Heart left ventricle (tissue), 16 donors: ENCODE results near the gene PRKCB. TPM values are rescaled to one million over a fixed set of nuclear protein-coding genes. Genes with fewer than 3 reads are reported as not detected.
A peak's percentile ranks its signal among the peaks of the same experiment; 100 is the strongest.

ENCODE experiments used
- ATAC-seq, 4 donors: fragments of 200-7000 bp; cut with Tn5 transposase; one replicate each; pipeline ENCODE4 v1.9.1; 2020 to 2022; ENCODE audit warnings: moderate library complexity in 4 of 4, mild to moderate bottlenecking in 3 of 4, moderate number of reproducible peaks in 1 of 4
- DNase-seq, 5 donors: peaks; one replicate each; pipeline ENCODE4 v3.0.0-alpha.2; 2020
- H3K27ac ChIP-seq, 12 donors: fragments of 200-600 bp; sonication (generic) in 4 of 12; one replicate each; pipeline versions ENCODE4 v1.5.0 to v1.8.0; 2016 to 2022; ENCODE audit warnings: mild to moderate bottlenecking in 2 of 12
- H3K27me3 ChIP-seq, 9 donors: fragments of 200-600 bp; sonication (generic) in 2 of 9; one replicate each; pipeline versions ENCODE4 v1.5.1 to v1.8.0; 2016 to 2022; ENCODE audit warnings: mild to moderate bottlenecking in 3 of 9
- H3K36me3 ChIP-seq, 9 donors: fragments of 200-600 bp; sonication (generic) in 2 of 9; one replicate each; pipeline versions ENCODE4 v1.5.0 to v1.8.0; 2018 to 2022; ENCODE audit warnings: mild to moderate bottlenecking in 2 of 9
- H3K4me1 ChIP-seq, 12 donors: fragments of 200-600 bp; sonication (generic) in 4 of 12; one replicate each; pipeline versions ENCODE4 v1.5.0 to v1.8.0; 2016 to 2022; ENCODE audit warnings: mild to moderate bottlenecking in 3 of 12
- H3K4me3 ChIP-seq, 12 donors: fragments of 200-600 bp; sonication (generic) in 4 of 12; one replicate each; pipeline versions ENCODE4 v1.5.0 to v1.8.0; 2017 to 2022; ENCODE audit warnings: mild to moderate bottlenecking in 9 of 12, moderate library complexity in 4 of 12
- H3K9me3 ChIP-seq, 12 donors: fragments of 200-600 bp; sonication (generic) in 4 of 12; one replicate each; pipeline versions ENCODE4 v1.5.0 to v1.8.0; 2016 to 2022; ENCODE audit warnings: mild to moderate bottlenecking in 1 of 12
- POLR2A ChIP-seq, 2 donors: fragments of 450-650 bp; IDR thresholded peaks; one replicate each; pipeline ENCODE4 v1.6.1; 2017; ENCODE audit warnings: antibody characterized with exemption in 2 of 2, mild to moderate bottlenecking in 2 of 2, moderate library complexity in 2 of 2
- WGBS, 4 donors: extraction: QIAGEN DNeasy Blood & Tissue Kit in 2 of 4; methylation state at CpG; one replicate each; pipeline versions ENCODE4 v1.1.5 to v1.1.7; 2013 to 2018; 5-methylcytosine and 5-hydroxymethylcytosine counted together
- intact Hi-C, 10 donors: fragments of 100-400 bp; cut with DNase I; formaldehyde crosslinking; loops; one replicate each; pipeline versions ENCODE4 v1.11.1 to v1.14.2; 2022
- polyA plus RNA-seq, 2 donors: library from polyadenylated mRNA; stranded (reverse); fragments of 200-250 nt; gene quantifications; one replicate each; pipeline ENCODE4 v1.2.3, GENCODE V29; 2013
- total RNA-seq, 9 donors: library from RNA; depleted of rRNA in 2 of 9; stranded (reverse); fragments of >200 nt in 2 of 9; fragmentation: NEBNext Ultra II Directional in 3 of 9; extraction: Animal tissue kit (Norgen Biotek cat#: 25700) in 3 of 9; gene quantifications; one replicate each; pipeline versions ENCODE4 v1.1.0 to v1.2.4, GENCODE V29; 2016 to 2023
- TF ChIP-seq, protein P1 (sequence below), 12 donors: fragments of 200-600 bp; sonication (generic) in 4 of 12; IDR thresholded peaks; one replicate each; pipeline versions ENCODE4 v1.5.0 to v1.8.0; 2018 to 2022; ENCODE audit warnings: antibody characterized with exemption in 12 of 12, mild to moderate bottlenecking in 5 of 12
- donor health status: ischemic (EF 13 %, LVEDD 7.1; RV severe dilation, severe dysfunction).
- donor health status: healthy with polysubstance abuse.
- donor health status: DM: no; HTN: yes; CAD: no.
- donor health status: DM: no; HTN: no; CAD: no.
- donor health status: ischemic (EF 25% LVEDD 6.9; RV normal size, moderate dysfunction).
- donor health status: ischemic (EF 25% LVEDD 5.7; RV mildly dilated, moderate dysfunction).
- donor health status: healthy.
- donor health status: DM: yes; HTN: yes; CAD: no.
- donor health status: ischemic (EF 35%, LVEDD 5.7; RV mildly dilated, moderate dysfunction).
- donor health status: nonischemic (EF 11% LVEDD 7.7; RV severe dilation, severe dysfunction).
- donor health status: DM: yes; HTN: yes; CAD: no.
- donor health status: PGD.
- donor health status: ischemic (EF 29% LVEDD 5.4; RV normal size, mild dysfunction).
- donor health status: nonischemic (EF 23%, LVEDD 6.1; RV moderate dilation, normal function).

Gene PRKCB
- total and polyA plus RNA-seq, 11 donors, result 0.30 to 18.4 (median 1.7) TPM

GRCh38 chr16:23879735-23880373 is 44.1 kb downstream of the PRKCB start:
- Histone ChIP-seq H3K9me3 (no peaks in the 10 kb centered on the region), H3K27me3 (peaks cover 0 to 4% (median 0%) of the 10 kb centered on the region in 9 donors), H3K4me3 (no peak overlapping the region), H3K27ac (peak overlapping the region in 1 of 12 donors; percentile 43), H3K4me1 (peaks cover 0 to 60% (median 0%) of the 10 kb centered on the region in 12 donors), H3K36me3 (no peaks in the 10 kb centered on the region)
- no peak for TF ChIP-seq POLR2A (IDR thresholded peaks at IDR 0.05)
- TF ChIP-seq, protein P1, sequence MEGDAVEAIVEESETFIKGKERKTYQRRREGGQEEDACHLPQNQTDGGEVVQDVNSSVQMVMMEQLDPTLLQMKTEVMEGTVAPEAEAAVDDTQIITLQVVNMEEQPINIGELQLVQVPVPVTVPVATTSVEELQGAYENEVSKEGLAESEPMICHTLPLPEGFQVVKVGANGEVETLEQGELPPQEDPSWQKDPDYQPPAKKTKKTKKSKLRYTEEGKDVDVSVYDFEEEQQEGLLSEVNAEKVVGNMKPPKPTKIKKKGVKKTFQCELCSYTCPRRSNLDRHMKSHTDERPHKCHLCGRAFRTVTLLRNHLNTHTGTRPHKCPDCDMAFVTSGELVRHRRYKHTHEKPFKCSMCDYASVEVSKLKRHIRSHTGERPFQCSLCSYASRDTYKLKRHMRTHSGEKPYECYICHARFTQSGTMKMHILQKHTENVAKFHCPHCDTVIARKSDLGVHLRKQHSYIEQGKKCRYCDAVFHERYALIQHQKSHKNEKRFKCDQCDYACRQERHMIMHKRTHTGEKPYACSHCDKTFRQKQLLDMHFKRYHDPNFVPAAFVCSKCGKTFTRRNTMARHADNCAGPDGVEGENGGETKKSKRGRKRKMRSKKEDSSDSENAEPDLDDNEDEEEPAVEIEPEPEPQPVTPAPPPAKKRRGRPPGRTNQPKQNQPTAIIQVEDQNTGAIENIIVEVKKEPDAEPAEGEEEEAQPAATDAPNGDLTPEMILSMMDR (IDR thresholded peaks at IDR 0.05), result no peak
- no peak for DNase-seq
- intact Hi-C loops, result loop anchor here in 1 of 10 donors (10.0 kb wide), 1 partner anchor 95 kb away; no protein-coding TSS in a partner anchor
- WGBS, 4 donors, result 89 to 91% (median 90%) methylated on average over 9 of the region's 9 CpGs
- ATAC-seq, result no peak

DNA sequence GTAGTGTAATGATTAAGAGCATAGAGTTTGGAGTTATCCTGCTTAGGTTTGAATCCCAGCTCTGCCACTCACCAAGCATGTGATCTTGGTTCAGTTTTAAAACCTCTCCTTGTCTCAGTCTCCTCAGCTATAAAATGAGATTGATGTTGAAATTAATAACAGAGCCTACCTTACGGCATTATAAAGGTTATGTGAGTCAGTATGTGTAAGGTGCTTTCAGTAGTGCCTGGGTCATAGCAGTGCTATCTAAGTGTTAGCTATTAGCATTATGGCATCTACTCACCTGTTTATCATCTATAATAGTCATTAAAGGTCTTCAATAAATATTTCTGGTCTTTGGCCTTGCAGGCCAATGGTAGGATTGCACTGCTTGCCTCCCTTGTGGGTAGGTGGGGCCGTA is 53.4 kb downstream of the PRKCB start:
- no peak for TF ChIP-seq POLR2A (IDR thresholded peaks at IDR 0.05)
- TF ChIP-seq, protein P1 (IDR thresholded peaks at IDR 0.05), result no peak
- H3K4me3 ChIP-seq, result no peak overlapping the region
- no peak for ATAC-seq
- 65 to 92% (median 89%) methylated on average over 2 of the region's 2 CpGs for WGBS, 4 donors
- intact Hi-C loops, result loop anchor here in 1 of 10 donors (10.0 kb wide), 1 partner anchor 86 kb away; no protein-coding TSS in a partner anchor
- DNase-seq, result no peak
- H3K9me3 ChIP-seq, result no peaks in the 10 kb centered on the region
- peaks cover 0 to 5% (median 0%) of the 10 kb centered on the region in 12 donors for H3K4me1 ChIP-seq
- peaks cover 0 to 6% (median 0%) of the 10 kb centered on the region in 9 donors for H3K27me3 ChIP-seq
- H3K27ac ChIP-seq, result no peak overlapping the region
- no peaks in the 10 kb centered on the region for H3K36me3 ChIP-seq

- no peak for DNase-seq
- TF ChIP-seq, protein P1 (IDR thresholded peaks at IDR 0.05), result no peak
- TF ChIP-seq POLR2A (IDR thresholded peaks at IDR 0.05), result no peak
- Histone ChIP-seq H3K27me3 (peaks cover 0 to 6% (median 0%) of the 10 kb centered on the region in 9 donors), H3K4me1 (peaks cover 0 to 7% (median 0%) of the 10 kb centered on the region in 12 donors), H3K36me3 (no peaks in the 10 kb centered on the region), H3K4me3 (no peak overlapping the region), H3K27ac (no peak overlapping the region), H3K9me3 (no peaks in the 10 kb centered on the region)
- 83 to 100% (median 90%) methylated on average over 1 of the region's 1 CpG for WGBS, 4 donors
- intact Hi-C loops, result loop anchor here in 1 of 10 donors (2.0 kb wide), 1 partner anchor 13 kb away; no protein-coding TSS in a partner anchor
- no peak for ATAC-seq
These were observed 58.2 kb downstream of the PRKCB start for GRCh38 chr16:23893986-23894385.

DNA sequence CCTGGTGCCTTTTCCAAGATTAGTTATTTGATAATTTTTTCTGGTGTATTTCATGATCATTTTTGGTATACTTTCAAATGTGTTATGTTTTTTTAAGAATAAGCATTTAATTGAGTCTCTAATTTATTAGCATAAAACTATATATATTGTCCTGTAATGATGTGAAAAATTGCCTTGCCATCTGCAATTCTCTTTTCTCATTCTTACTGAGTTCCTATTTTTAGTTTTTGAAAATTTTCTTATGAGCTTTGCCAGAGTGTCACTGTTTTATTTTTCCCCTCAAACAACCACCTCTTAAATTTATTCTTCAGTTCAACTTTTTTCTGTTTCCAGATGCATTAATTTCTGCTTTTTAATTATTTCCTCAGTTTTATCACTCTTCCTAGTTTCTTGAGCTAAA is 59.3 kb downstream of the PRKCB start:
- no peak for ATAC-seq
- intact Hi-C loops, result no loop called here
- H3K27ac ChIP-seq, result no peak overlapping the region

More for the DNA sequence above, 59.3 kb downstream of the PRKCB start:
- DNase-seq, result no peak
- Histone ChIP-seq H3K4me3 (no peak overlapping the region), H3K36me3 (no peaks in the 10 kb centered on the region), H3K4me1 (peaks cover 0 to 7% (median 0%) of the 10 kb centered on the region in 12 donors), H3K27me3 (peaks cover 0 to 5% (median 0%) of the 10 kb centered on the region in 9 donors), H3K9me3 (no peaks in the 10 kb centered on the region)
- no peak for TF ChIP-seq POLR2A (IDR thresholded peaks at IDR 0.05)
- TF ChIP-seq, protein P1 (IDR thresholded peaks at IDR 0.05), result no peak
